Natural killer cell (primary cell): ENCODE measurements around the gene MINAR1. TPM values are rescaled to one million over a fixed set of nuclear protein-coding genes. Genes with fewer than 3 reads are reported as not detected.

Experiments
- ATAC-seq, 3 donors: fragments of 150-1000 bp in 2 of 3; fragments of 200-7000 bp in 1 of 3; cut with Tn5 transposase; 1 replicate in 1 of 3; 2 replicates in 2 of 3; pipeline ENCODE4 v1.10.0; 2021; ENCODE audit warnings: mild to moderate bottlenecking in 2 of 3, moderate library complexity in 2 of 3
- DNase-seq, 2 donors: peaks; one replicate each; pipeline versions ENCODE4 v3.0.0 to v3.0.0-alpha.2; 2013 to 2021; ENCODE audit warnings: mixed read lengths in 1 of 2
- H3K27ac ChIP-seq: one replicate; pipeline ENCODE4 v1.5.1; 2013; ENCODE audit warnings: mild to moderate bottlenecking, low read length
- H3K27me3 ChIP-seq: one replicate; pipeline ENCODE4 v1.6.1; 2013; ENCODE audit warnings: low read length; ENCODE audit not compliant: control insufficient read depth, insufficient read depth
- H3K36me3 ChIP-seq: one replicate; pipeline ENCODE4 v1.6.1; 2013; ENCODE audit warnings: low read length; ENCODE audit not compliant: control insufficient read depth, insufficient read depth
- H3K4me1 ChIP-seq: one replicate; pipeline ENCODE4 v1.6.1; 2013; ENCODE audit warnings: low read length; ENCODE audit not compliant: control insufficient read depth, insufficient read depth
- H3K4me3 ChIP-seq: one replicate; pipeline ENCODE4 v1.5.1; 2013; ENCODE audit warnings: low read length
- H3K9me3 ChIP-seq: one replicate; pipeline ENCODE4 v1.6.1; 2013; ENCODE audit warnings: low read length; ENCODE audit not compliant: control insufficient read depth, insufficient read depth
- H3K27ac Mint-ChIP-seq, 2 donors: one replicate each; pipeline ENCODE4 v1.8.0; 2022; ENCODE audit warnings: mild to moderate bottlenecking in 2 of 2, mixed read lengths in 2 of 2, moderate library complexity in 1 of 2
- H3K27me3 Mint-ChIP-seq, 2 donors: one replicate each; pipeline ENCODE4 v1.8.0; 2022; ENCODE audit warnings: low read depth in 2 of 2, mixed read lengths in 2 of 2
- H3K36me3 Mint-ChIP-seq: one replicate; pipeline ENCODE4 v1.8.0; 2022; ENCODE audit warnings: mixed read lengths
- H3K4me1 Mint-ChIP-seq, 2 donors: one replicate each; pipeline ENCODE4 v1.8.0; 2022; ENCODE audit warnings: mixed read lengths in 2 of 2
- H3K4me3 Mint-ChIP-seq: one replicate; pipeline ENCODE4 v1.8.0; 2022; ENCODE audit warnings: mild to moderate bottlenecking, moderate library complexity, mixed read lengths
- H3K9me3 Mint-ChIP-seq, 2 donors: one replicate each; pipeline ENCODE4 v1.8.0; 2022; ENCODE audit warnings: mixed read lengths in 2 of 2
- WGBS: methylation state at CpG from one replicate; pipeline ENCODE4 v1.1.7; 2013; ENCODE audit warnings: missing lambda C conversion rate; ENCODE audit not compliant: insufficient coverage; 5-methylcytosine and 5-hydroxymethylcytosine counted together
- intact Hi-C: fragments of 100-400 bp; cut with micrococcal nuclease; formaldehyde crosslinking; loops from one replicate; pipeline ENCODE4 v1.14.2; 2022
- total RNA-seq, 4 donors: library from RNA; stranded (reverse); fragments of 120-200 nt in 1 of 4; gene quantifications; one replicate each; pipeline versions ENCODE4 v1.2.3 to v1.2.4, GENCODE V29; 2013 to 2022
- TF ChIP-seq, protein P1 (sequence below): fragments of 200-600 bp; IDR thresholded peaks from one replicate; pipeline ENCODE4 v1.8.0; 2022; ENCODE audit warnings: antibody characterized with exemption

MINAR1 gene, protein sequence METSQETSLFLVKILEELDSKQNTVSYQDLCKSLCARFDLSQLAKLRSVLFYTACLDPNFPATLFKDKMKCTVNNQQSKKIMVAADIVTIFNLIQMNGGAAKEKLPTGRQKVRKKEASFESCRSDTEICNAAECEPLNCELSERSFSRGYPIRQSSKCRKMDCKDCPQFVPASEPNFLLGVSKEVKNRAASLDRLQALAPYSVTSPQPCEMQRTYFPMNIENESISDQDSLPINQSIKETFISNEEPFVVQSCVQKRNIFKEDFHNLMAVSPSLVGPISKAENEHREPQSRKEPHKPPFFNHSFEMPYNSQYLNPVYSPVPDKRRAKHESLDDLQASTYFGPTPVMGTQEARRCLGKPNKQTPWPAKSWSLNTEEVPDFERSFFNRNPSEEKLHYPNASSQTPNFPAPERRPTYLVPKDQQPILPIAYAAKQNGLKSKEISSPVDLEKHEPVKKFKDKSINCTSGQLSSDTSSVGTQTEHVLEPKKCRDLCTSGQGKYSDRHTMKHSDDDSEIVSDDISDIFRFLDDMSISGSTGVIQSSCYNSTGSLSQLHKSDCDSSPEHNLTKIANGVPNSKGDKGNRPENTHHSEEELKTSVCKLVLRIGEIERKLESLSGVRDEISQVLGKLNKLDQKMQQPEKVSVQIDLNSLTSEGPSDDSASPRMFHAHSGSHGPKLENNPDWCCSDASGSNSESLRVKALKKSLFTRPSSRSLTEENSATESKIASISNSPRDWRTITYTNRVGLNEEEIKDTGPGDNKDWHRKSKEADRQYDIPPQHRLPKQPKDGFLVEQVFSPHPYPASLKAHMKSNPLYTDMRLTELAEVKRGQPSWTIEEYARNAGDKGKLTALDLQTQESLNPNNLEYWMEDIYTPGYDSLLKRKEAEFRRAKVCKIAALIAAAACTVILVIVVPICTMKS
- under 1 TPM; 0.54 to 0.98 (median 0.59) TPM for total RNA-seq
- 0.72 TPM for total RNA-seq (2013)

DNA sequence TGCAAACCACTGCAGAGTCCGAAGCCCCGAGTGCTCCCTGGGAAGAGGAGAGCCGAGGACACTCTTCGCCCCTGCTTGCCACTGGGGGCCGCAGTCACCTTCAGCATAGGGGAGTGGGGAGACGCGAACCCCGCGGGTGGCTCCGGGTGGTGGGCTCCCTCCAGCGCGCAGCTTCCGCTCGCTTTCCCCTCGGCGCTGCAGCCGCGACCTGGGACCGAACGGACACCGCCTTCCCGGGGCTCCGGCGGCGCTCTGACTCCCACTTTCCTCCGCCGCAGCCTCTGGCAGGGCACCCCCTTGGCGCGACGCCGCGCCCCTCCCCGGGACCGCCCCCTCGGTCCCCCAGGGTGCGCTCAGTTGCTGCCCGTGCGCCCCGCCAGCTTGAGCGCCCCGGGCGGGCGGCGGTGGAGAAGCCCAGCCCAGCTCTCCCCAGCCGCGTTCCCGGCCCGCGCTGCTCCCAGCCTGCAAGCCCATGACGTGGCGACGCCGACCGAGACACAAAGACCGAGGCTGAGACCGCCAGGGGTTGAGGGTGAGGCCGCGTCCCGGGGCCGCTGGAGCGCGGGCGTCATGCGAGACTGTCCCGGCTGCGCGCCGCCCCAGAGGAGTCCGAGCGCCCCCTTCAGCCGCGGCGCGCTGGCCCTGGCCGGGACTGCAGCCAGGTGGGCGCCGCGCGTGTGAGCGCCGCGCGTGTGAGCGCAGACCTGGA lies at the start of gene MINAR1:
MINAR1 (plus strand) TSS at position 701 of the 709 bp plus-strand sequence. CDS start 23,812 bp downstream, outside the sequence.
- no peaks in the 10 kb centered on the region for H3K9me3 Mint-ChIP-seq
- H3K9me3 ChIP-seq: no peaks in the 10 kb centered on the region
- no peak within 1 kb of the TSS for H3K4me3 Mint-ChIP-seq
- ATAC-seq (no peak), DNase-seq (no peak)
- peaks cover 28% of the 10 kb centered on the region for H3K27me3 ChIP-seq
- H3K4me1 ChIP-seq: no peaks in the 10 kb centered on the region
- H3K4me1 Mint-ChIP-seq: peaks cover 0 to 1% of the 10 kb centered on the region in 2 donors
- under 1% methylated on average over 84 of the region's 84 CpGs for WGBS
- no peaks in the 10 kb centered on the region for H3K36me3 Mint-ChIP-seq
- TF ChIP-seq, protein P1, sequence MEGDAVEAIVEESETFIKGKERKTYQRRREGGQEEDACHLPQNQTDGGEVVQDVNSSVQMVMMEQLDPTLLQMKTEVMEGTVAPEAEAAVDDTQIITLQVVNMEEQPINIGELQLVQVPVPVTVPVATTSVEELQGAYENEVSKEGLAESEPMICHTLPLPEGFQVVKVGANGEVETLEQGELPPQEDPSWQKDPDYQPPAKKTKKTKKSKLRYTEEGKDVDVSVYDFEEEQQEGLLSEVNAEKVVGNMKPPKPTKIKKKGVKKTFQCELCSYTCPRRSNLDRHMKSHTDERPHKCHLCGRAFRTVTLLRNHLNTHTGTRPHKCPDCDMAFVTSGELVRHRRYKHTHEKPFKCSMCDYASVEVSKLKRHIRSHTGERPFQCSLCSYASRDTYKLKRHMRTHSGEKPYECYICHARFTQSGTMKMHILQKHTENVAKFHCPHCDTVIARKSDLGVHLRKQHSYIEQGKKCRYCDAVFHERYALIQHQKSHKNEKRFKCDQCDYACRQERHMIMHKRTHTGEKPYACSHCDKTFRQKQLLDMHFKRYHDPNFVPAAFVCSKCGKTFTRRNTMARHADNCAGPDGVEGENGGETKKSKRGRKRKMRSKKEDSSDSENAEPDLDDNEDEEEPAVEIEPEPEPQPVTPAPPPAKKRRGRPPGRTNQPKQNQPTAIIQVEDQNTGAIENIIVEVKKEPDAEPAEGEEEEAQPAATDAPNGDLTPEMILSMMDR: no peak
- H3K36me3 ChIP-seq: no peaks in the 10 kb centered on the region
- intact Hi-C loops: no loop called here
- H3K27me3 Mint-ChIP-seq: peaks cover 50 to 65% of the 10 kb centered on the region in 2 donors
- H3K27ac Mint-ChIP-seq: no peak within 1 kb of the TSS
- no peak within 1 kb of the TSS for H3K4me3 ChIP-seq
- no peak within 1 kb of the TSS for H3K27ac ChIP-seq

DNA sequence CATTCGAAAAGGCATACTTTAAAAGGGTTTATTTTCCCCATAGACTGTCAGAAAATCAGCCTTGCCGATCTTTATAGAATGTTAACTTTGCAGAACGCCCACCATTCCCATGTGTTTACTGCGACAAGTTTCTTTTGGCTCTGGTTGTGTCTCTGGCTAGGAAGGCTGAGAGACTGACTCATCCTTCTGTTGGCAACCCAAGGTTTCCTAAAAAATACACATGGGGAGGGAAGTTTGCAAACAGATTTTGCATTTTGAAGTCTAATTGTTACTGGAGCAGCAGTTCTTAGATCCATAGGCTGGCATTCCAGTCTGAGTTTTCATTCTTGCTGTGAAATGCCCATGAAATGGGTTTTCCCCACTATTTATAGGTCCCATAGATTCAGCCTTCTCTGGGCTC lies 37.9 kb upstream of the MINAR1 start:
- no peaks in the 10 kb centered on the region for H3K9me3 Mint-ChIP-seq
- no peak overlapping the region for H3K4me3 Mint-ChIP-seq
- DNase-seq: no peak
- H3K36me3 Mint-ChIP-seq: no peaks in the 10 kb centered on the region
- no peak for ATAC-seq
- Histone ChIP-seq H3K27ac (no peak overlapping the region), H3K9me3 (no peaks in the 10 kb centered on the region), H3K36me3 (no peaks in the 10 kb centered on the region), H3K4me3 (no peak overlapping the region), H3K27me3 (no peaks in the 10 kb centered on the region), H3K4me1 (no peaks in the 10 kb centered on the region)
- no peaks in the 10 kb centered on the region for H3K27me3 Mint-ChIP-seq
- H3K4me1 Mint-ChIP-seq: no peaks in the 10 kb centered on the region
- TF ChIP-seq, protein P1: no peak
- WGBS: 93% methylated on average over 4 of the region's 4 CpGs
- H3K27ac Mint-ChIP-seq: no peak overlapping the region
- intact Hi-C loops: no loop called here

DNA sequence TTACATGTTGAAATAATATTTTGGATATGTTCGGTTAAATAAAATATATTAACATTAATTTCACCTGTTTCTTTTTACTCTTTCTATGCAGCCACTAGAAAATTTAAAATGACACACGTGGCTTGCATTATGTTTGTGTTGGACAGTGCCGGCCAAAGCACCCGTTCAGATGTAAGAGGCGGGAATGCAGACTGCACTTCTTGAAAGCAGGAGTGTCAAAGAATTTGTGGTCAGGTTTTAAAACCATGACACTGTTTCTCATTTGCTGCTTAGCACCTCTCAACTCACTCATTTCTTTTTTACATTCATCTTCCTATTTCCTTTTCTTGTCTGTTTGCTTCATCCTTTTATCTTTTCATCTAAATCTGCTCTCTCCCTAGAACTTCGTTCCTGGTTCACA lies 35.3 kb upstream of the MINAR1 start:
- Mint-ChIP-seq H3K9me3 (no peaks in the 10 kb centered on the region), H3K4me1 (no peaks in the 10 kb centered on the region), H3K36me3 (no peaks in the 10 kb centered on the region), H3K4me3 (no peak overlapping the region), H3K27me3 (peaks cover 0 to 5% of the 10 kb centered on the region in 2 donors), H3K27ac (no peak overlapping the region)
- DNase-seq (no peak), ATAC-seq (no peak)
- Histone ChIP-seq H3K27ac (no peak overlapping the region), H3K9me3 (no peaks in the 10 kb centered on the region), H3K4me1 (no peaks in the 10 kb centered on the region), H3K4me3 (no peak overlapping the region), H3K36me3 (no peaks in the 10 kb centered on the region), H3K27me3 (no peaks in the 10 kb centered on the region)
- TF ChIP-seq, protein P1: no peak
- intact Hi-C loops: no loop called here
- 53% methylated on average over 5 of the region's 6 CpGs for WGBS
